ENCODE measurements around the gene MEGF11. TPM values are rescaled to one million over a fixed set of nuclear protein-coding genes. Genes with fewer than 3 reads are reported as not detected.

The MEGF11 gene
- total RNA-seq, 1 experiment from 2014 or later = 1.2 TPM

DNA sequence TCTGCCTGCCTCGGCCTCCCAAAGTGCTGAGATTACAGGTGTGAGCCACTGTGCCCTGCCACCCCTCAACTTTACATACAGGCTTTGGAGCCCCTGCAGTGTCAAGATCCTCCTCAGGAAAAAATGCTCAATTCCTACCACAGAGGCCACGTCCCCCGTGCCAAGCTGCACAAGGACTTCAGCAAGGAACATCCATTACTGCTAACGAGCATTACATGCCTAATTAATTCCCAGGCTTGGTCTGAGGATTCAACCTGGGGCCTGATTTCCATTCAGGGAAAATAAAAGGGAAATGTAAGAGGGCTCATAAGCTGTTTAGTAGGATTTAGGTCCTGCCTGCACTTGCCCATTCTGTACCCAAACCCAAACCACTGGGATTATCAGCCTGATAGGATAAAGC is 222.9 kb downstream of the MEGF11 start:
- Histone ChIP-seq H2BK120ac (ENCODE audit: low read depth, low read length, poor library complexity, severe bottlenecking) (no peak overlapping the region), H3K4me2 (ENCODE audit: insufficient read depth, insufficient read length, low read length) (no peak overlapping the region), H3K56ac (ENCODE audit: insufficient read length, low read depth, low read length) (no peak overlapping the region), H4K20me1 (ENCODE audit: control insufficient read depth, insufficient read depth, insufficient read length) (no peaks in the 10 kb centered on the region), H3K9ac (ENCODE audit: extremely low read depth, insufficient read length, low read length) (no peak overlapping the region), H3K14ac (ENCODE audit: insufficient read depth, low read length) (no peak overlapping the region), H4K5ac (ENCODE audit: insufficient read length, low read depth, low read length) (no peak overlapping the region), H3T11ph (ENCODE audit: low read length) (no peak overlapping the region), H3K4me1 (ENCODE audit: insufficient read depth, low read length) (peaks cover under 1% of the 10 kb centered on the region; the same call in 1 of the 2 replicates), H3K27ac (ENCODE audit: insufficient read length, low read depth, low read length) (no peak overlapping the region), H2BK20ac (ENCODE audit: low read depth, low read length, poor library complexity, severe bottlenecking) (no peak overlapping the region), H2BK12ac (ENCODE audit: insufficient read length, low read depth, low read length) (no peak overlapping the region), H4K91ac (ENCODE audit: insufficient read length, low read depth, low read length) (no peak overlapping the region), H3K27me3 (ENCODE audit: insufficient read depth, low read length) (no peaks in the 10 kb centered on the region), H2AK5ac (ENCODE audit: insufficient read length, low read length) (no peak overlapping the region), H3K4ac (ENCODE audit: low read depth, low read length) (no peak overlapping the region), H2BK5ac (ENCODE audit: insufficient read length, low read length) (no peak overlapping the region), H3K79me2 (ENCODE audit: insufficient read depth, low read length) (no peaks in the 10 kb centered on the region), H3K23me2 (ENCODE audit: insufficient read length, low read depth, low read length, poor library complexity, severe bottlenecking) (no peaks in the 10 kb centered on the region), H4K8ac (replicated peaks; ENCODE audit: insufficient read length, low read depth, low read length) (no peak overlapping the region), H2BK15ac (ENCODE audit: low read depth, low read length) (no peak overlapping the region), H3K79me1 (ENCODE audit: insufficient read depth, low read depth, low read length, poor library complexity, severe bottlenecking) (no peaks in the 10 kb centered on the region), H2AFZ (ENCODE audit: low read length) (no peak overlapping the region), H3K23ac (ENCODE audit: insufficient read length, low read depth, low read length) (no peak overlapping the region), H3K9me3 (ENCODE audit: control insufficient read depth, low read depth, low read length) (no peaks in the 10 kb centered on the region), H3K18ac (ENCODE audit: insufficient read length, low read depth, low read length) (no peak overlapping the region)
- H3K36me3 Mint-ChIP-seq (ENCODE audit: insufficient read depth in 1 of 3, low read depth in 3 of 3) = peaks cover 15 to 32% (median 19%) of the 10 kb centered on the region in 3 experiments
- no peak for DNase-seq
- no peak overlapping the region for H3K4me3 Mint-ChIP-seq
- H3K27ac Mint-ChIP-seq = no peak overlapping the region
- peaks cover 39% of the 10 kb centered on the region in 2 experiments for H3K4me1 Mint-ChIP-seq
- TF ChIP-seq, protein P1, sequence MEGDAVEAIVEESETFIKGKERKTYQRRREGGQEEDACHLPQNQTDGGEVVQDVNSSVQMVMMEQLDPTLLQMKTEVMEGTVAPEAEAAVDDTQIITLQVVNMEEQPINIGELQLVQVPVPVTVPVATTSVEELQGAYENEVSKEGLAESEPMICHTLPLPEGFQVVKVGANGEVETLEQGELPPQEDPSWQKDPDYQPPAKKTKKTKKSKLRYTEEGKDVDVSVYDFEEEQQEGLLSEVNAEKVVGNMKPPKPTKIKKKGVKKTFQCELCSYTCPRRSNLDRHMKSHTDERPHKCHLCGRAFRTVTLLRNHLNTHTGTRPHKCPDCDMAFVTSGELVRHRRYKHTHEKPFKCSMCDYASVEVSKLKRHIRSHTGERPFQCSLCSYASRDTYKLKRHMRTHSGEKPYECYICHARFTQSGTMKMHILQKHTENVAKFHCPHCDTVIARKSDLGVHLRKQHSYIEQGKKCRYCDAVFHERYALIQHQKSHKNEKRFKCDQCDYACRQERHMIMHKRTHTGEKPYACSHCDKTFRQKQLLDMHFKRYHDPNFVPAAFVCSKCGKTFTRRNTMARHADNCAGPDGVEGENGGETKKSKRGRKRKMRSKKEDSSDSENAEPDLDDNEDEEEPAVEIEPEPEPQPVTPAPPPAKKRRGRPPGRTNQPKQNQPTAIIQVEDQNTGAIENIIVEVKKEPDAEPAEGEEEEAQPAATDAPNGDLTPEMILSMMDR (conservative IDR thresholded peaks at IDR 0.05) = no peak
- H3K27me3 Mint-ChIP-seq (ENCODE audit: low read depth) = peaks cover 7% of the 10 kb centered on the region
- H3K9me3 Mint-ChIP-seq = peaks cover 32 to 34% of the 10 kb centered on the region in 2 experiments
- no CpG with 5 or more reads among the region's 4 CpGs for WGBS (ENCODE audit: extremely low coverage, insufficient read length, low lambda C conversion rate)
